Measurements from ENCODE around the gene DDX3X. TPM values are rescaled to one million over a fixed set of nuclear protein-coding genes. Genes with fewer than 3 reads are reported as not detected.
A peak's percentile ranks its signal among the peaks of the same experiment; 100 is the strongest.

DDX3X gene
- total RNA-seq, 1 donor from 2014 or later: 234 TPM

DNA sequence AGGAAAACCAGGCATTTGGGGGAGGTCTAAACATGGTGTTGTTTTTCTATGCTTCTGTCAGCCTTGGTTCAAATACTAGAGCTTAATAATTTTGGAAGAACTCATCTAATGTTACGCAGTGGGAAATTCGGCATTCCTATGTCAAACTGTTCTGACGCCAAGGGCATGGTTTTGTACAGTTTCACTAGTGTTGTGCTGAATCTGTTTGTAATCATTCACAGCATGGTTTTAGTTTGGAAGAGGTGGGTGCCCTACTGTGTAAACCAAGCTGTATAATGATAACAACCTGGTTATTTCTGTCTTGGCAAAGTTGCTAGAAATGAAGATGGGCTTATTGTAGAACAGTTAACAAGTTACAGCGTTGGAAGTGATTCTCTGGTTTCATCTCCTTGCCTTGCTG, 5.2 kb downstream of the DDX3X start:
- Histone ChIP-seq H3K9me3 (no peaks in the 10 kb centered on the region), H3K4me3 (peak overlapping the region; percentile 23), H3K27ac (no peak overlapping the region), H3K36me3 (peaks cover 53% of the 10 kb centered on the region), H3K27me3 (no peaks in the 10 kb centered on the region), H3K4me1 (peaks cover 22% of the 10 kb centered on the region)
- intact Hi-C loops (cut with DNase I): loop anchor here (10.0 kb wide), 1 partner anchor 106 kb away; the partner anchor contains the start of gene NYX
- ATAC-seq (no peak), DNase-seq (no peak)
- TF ChIP-seq CTCF (IDR thresholded peaks at IDR 0.05): no peak

DNA sequence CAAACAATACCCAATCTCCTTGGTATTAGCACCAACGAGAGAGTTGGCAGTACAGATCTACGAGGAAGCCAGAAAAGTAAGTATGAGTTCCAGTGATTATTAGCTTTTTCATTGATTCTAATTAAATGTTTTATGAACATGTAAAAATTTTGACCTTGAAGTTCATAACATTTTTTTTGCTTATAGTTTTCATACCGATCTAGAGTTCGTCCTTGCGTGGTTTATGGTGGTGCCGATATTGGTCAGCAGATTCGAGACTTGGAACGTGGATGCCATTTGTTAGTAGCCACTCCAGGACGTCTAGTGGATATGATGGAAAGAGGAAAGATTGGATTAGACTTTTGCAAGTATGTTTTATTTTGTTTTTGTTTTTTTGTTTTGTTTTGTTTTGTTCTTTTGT, 10.1 kb downstream of the DDX3X start:
- Histone ChIP-seq H3K4me3 (no peak overlapping the region), H3K36me3 (peaks cover 96% of the 10 kb centered on the region), H3K4me1 (peaks cover 18% of the 10 kb centered on the region), H3K9me3 (no peaks in the 10 kb centered on the region), H3K27ac (no peak overlapping the region), H3K27me3 (no peaks in the 10 kb centered on the region)
- DNase-seq: no peak
- intact Hi-C loops (cut with DNase I): no loop called here
- ATAC-seq: no peak
- no peak for TF ChIP-seq CTCF (IDR thresholded peaks at IDR 0.05)

DNA sequence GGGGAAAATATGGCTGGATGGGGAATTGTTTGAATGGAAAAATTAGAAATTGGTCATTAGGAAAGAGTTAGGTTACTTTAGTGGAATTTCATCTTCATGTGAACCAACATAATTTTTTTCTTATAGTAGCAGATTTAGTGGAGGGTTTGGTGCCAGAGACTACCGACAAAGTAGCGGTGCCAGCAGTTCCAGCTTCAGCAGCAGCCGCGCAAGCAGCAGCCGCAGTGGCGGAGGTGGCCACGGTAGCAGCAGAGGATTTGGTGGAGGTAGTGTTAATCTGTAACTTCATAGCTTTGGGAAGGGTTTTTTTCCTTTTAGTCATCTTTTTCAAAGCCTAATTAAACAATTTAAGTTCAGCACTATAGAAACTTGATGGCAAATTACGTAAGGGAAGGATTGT, 13.2 kb downstream of the DDX3X start:
- Histone ChIP-seq H3K4me3 (no peak overlapping the region), H3K36me3 (peaks cover 74% of the 10 kb centered on the region), H3K27ac (no peak overlapping the region), H3K4me1 (no peaks in the 10 kb centered on the region), H3K27me3 (no peaks in the 10 kb centered on the region), H3K9me3 (no peaks in the 10 kb centered on the region)
- DNase-seq: no peak
- no peak for TF ChIP-seq CTCF (IDR thresholded peaks at IDR 0.05)
- no peak for ATAC-seq
- intact Hi-C loops (cut with DNase I): no loop called here

- no peak overlapping the region for H3K27ac ChIP-seq
- ATAC-seq: no peak
- no peaks in the 10 kb centered on the region for H3K27me3 ChIP-seq
- TF ChIP-seq CTCF (IDR thresholded peaks at IDR 0.05): no peak
- H3K36me3 ChIP-seq: peaks cover 60% of the 10 kb centered on the region
- intact Hi-C loops (cut with DNase I): no loop called here
- H3K4me1 ChIP-seq: no peaks in the 10 kb centered on the region
- no peak for DNase-seq
- no peak overlapping the region for H3K4me3 ChIP-seq
- no peaks in the 10 kb centered on the region for H3K9me3 ChIP-seq
Measured at GRCh38 chrX:41348551-41348950, 14.6 kb downstream of the DDX3X start.

- Histone ChIP-seq H3K9me3 (no peaks in the 10 kb centered on the region), H3K36me3 (peaks cover 42% of the 10 kb centered on the region), H3K27me3 (no peaks in the 10 kb centered on the region), H3K4me1 (no peaks in the 10 kb centered on the region), H3K27ac (no peak overlapping the region), H3K4me3 (no peak overlapping the region)
- ATAC-seq: no peak
- intact Hi-C loops (cut with DNase I): no loop called here
- no peak for DNase-seq
- no peak for TF ChIP-seq CTCF (IDR thresholded peaks at IDR 0.05)
Measured at GRCh38 chrX:41350150-41350975, 16.4 kb downstream of the DDX3X start.

Measured in upper lobe of right lung (tissue), 1 donor.